Endothelial cell (in vitro differentiated cells): Measurements from ENCODE around the gene LILRB1. TPM values are rescaled to one million over a fixed set of nuclear protein-coding genes. Genes with fewer than 3 reads are reported as not detected.

Experiments used
- DNase-seq: peaks from one replicate; pipeline ENCODE4 v3.0.0; 2021; ENCODE audit warnings: low spot score
- H3K27ac Mint-ChIP-seq: one replicate; pipeline ENCODE4 v1.8.0; 2021; ENCODE audit warnings: mixed read lengths, inconsistent platforms; ENCODE audit not compliant: unreplicated experiment
- H3K27me3 Mint-ChIP-seq: one replicate; pipeline ENCODE4 v1.8.0; 2021; ENCODE audit warnings: mild to moderate bottlenecking, moderate library complexity, mixed read lengths, inconsistent platforms; ENCODE audit not compliant: unreplicated experiment
- H3K36me3 Mint-ChIP-seq: one replicate; pipeline ENCODE4 v1.8.0; 2021; ENCODE audit warnings: mild to moderate bottlenecking, low read depth, mixed read lengths, inconsistent platforms; ENCODE audit not compliant: unreplicated experiment
- H3K4me1 Mint-ChIP-seq: one replicate; pipeline ENCODE4 v1.8.0; 2021; ENCODE audit warnings: mild to moderate bottlenecking, mixed read lengths, inconsistent platforms; ENCODE audit not compliant: unreplicated experiment
- H3K4me3 Mint-ChIP-seq: one replicate; pipeline ENCODE4 v1.8.0; 2021; ENCODE audit warnings: mild to moderate bottlenecking, mixed read lengths, inconsistent platforms; ENCODE audit not compliant: unreplicated experiment
- H3K9me3 Mint-ChIP-seq: one replicate; pipeline ENCODE4 v1.8.0; 2021; ENCODE audit warnings: mixed read lengths, inconsistent platforms; ENCODE audit not compliant: unreplicated experiment
- CTCF ChIP-seq: fragments of 200-600 bp; sonication (generic); IDR thresholded peaks from one replicate; pipeline ENCODE4 v1.5.0; 2021; ENCODE audit warnings: antibody characterized with exemption; ENCODE audit not compliant: unreplicated experiment
- microRNA-seq: library from miRNA; unstranded; fragments of <30 nt; microRNA quantifications from one replicate; pipeline ENCODE4, GENCODE V29; 2020; ENCODE audit not compliant: unreplicated experiment
- total RNA-seq: library from RNA; stranded (reverse); fragmentation: NEBNext Ultra II Directional; extraction: Animal tissue kit (Norgen Biotek cat#: 25700); gene quantifications from one replicate; pipeline ENCODE4 v1.2.1, GENCODE V29; 2021; ENCODE audit not compliant: unreplicated experiment

The LILRB1 gene
- total RNA-seq, 1 donor from 2014 or later, result not detected

- H3K27me3 Mint-ChIP-seq, result no peaks in the 10 kb centered on the region
- no peak overlapping the region for H3K27ac Mint-ChIP-seq
- DNase-seq, result no peak
- H3K4me3 Mint-ChIP-seq, result no peak overlapping the region
- no peak for TF ChIP-seq CTCF
- H3K9me3 Mint-ChIP-seq, result peaks cover 15% of the 10 kb centered on the region
- peaks cover 4% of the 10 kb centered on the region for H3K36me3 Mint-ChIP-seq
- no peaks in the 10 kb centered on the region for H3K4me1 Mint-ChIP-seq
These were observed 52.1 kb downstream of the LILRB1 start for GRCh38 chr19:54682306-54682856.

- DNase-seq, result no peak
- no peak overlapping the region for H3K4me3 Mint-ChIP-seq
- no peaks in the 10 kb centered on the region for H3K27me3 Mint-ChIP-seq
- H3K4me1 Mint-ChIP-seq, result no peaks in the 10 kb centered on the region
- H3K9me3 Mint-ChIP-seq, result peaks cover 22% of the 10 kb centered on the region
- peaks cover 4% of the 10 kb centered on the region for H3K36me3 Mint-ChIP-seq
- H3K27ac Mint-ChIP-seq, result no peak overlapping the region
- TF ChIP-seq CTCF, result no peak
These were observed 54.2 kb downstream of the LILRB1 start for GRCh38 chr19:54684527-54684926.

Small RNA genes within 50 kb of the gene (microRNA-seq; reads per million reads assigned to microRNA genes)
- gene MIR8061, result not detected

Other genes starting within 250 kb of the LILRB1 start
- gene TTYH1, start 215.0 kb upstream of the LILRB1 start, total RNA-seq, result 10.4 TPM
- 162 TPM for gene LENG8, start 181.3 kb upstream of the LILRB1 start, total RNA-seq
- 3.4 TPM for gene LENG9, start 166.7 kb upstream of the LILRB1 start, total RNA-seq
- gene CDC42EP5, start 157.2 kb upstream of the LILRB1 start, total RNA-seq, result 21.4 TPM
- not detected for gene LAIR2, start 127.7 kb upstream of the LILRB1 start, total RNA-seq
- gene LILRA2, start 56.7 kb upstream of the LILRB1 start, total RNA-seq, result not detected
- not detected for gene LILRA1, start 36.9 kb upstream of the LILRB1 start, total RNA-seq
- gene LILRB4, start 32.5 kb downstream of the LILRB1 start, total RNA-seq, result not detected
- not detected for gene KIR3DL3, start 94.0 kb downstream of the LILRB1 start, total RNA-seq
- gene KIR2DL3, start 108.0 kb downstream of the LILRB1 start, total RNA-seq, result not detected
- gene KIR2DL1, start 139.3 kb downstream of the LILRB1 start, total RNA-seq, result not detected
- gene KIR2DL4, start 173.1 kb downstream of the LILRB1 start, total RNA-seq, result not detected
- gene KIR3DL1, start 186.0 kb downstream of the LILRB1 start, total RNA-seq, result not detected
- not detected for gene KIR2DS4, start 202.2 kb downstream of the LILRB1 start, total RNA-seq
- gene KIR3DL2, start 220.0 kb downstream of the LILRB1 start, total RNA-seq, result not detected
- gene FCAR, start 243.8 kb downstream of the LILRB1 start, total RNA-seq, result not detected